SU-DHL-6 (cell line): ENCODE results near the gene RHBDF2.

ENCODE experiments used
- H2AFZ ChIP-seq: fragments of 200-600 bp; sonication (generic); 2 replicates; pipeline ENCODE4 v1.6.1; 2014; ENCODE audit warnings: low read depth, mild to moderate bottlenecking, moderate library complexity, mixed read lengths, antibody characterized with exemption, low read length; ENCODE audit not compliant: severe bottlenecking
- H3F3A ChIP-seq: fragments of 200-600 bp; shearing (Covaris generic); 2 replicates; pipeline ENCODE4 v1.6.0; 2016; ENCODE audit warnings: antibody characterized with exemption, mild to moderate bottlenecking; ENCODE audit not compliant: insufficient read depth
- H3K27ac ChIP-seq: fragments of 200-600 bp; sonication (generic); 2 replicates; pipeline ENCODE4 v1.5.1; 2016; ENCODE audit warnings: low read depth, mild to moderate bottlenecking, low read length, moderate library complexity, mixed read lengths
- H3K27me3 ChIP-seq: fragments of 200-600 bp; sonication (generic), shearing (Covaris generic); 2 replicates; pipeline ENCODE4 v1.6.0; 2014; ENCODE audit warnings: mild to moderate bottlenecking, low read length
- H3K36me3 ChIP-seq: fragments of 200-600 bp; sonication (generic); 2 replicates; pipeline ENCODE4 v1.6.1; 2014; ENCODE audit warnings: mild to moderate bottlenecking, low read length, mixed read lengths
- H3K4me2 ChIP-seq: fragments of 300-600, 200-600 bp; shearing (Covaris generic), sonication (generic); 2 replicates; pipeline ENCODE4 v1.6.0; 2014; ENCODE audit warnings: low read length, low read depth, mild to moderate bottlenecking; ENCODE audit not compliant: poor library complexity, severe bottlenecking
- H3K4me3 ChIP-seq: fragments of 200-600 bp; sonication (generic); 2 replicates; pipeline ENCODE4 v1.5.1; 2014; ENCODE audit warnings: antibody characterized with exemption, low read length, mild to moderate bottlenecking, mixed read lengths; ENCODE audit not compliant: insufficient read depth, poor library complexity, severe bottlenecking
- H3K79me2 ChIP-seq: fragments of 200-600 bp; sonication (generic); 2 replicates; pipeline ENCODE4 v1.6.1; 2014; ENCODE audit warnings: mild to moderate bottlenecking, low read length, moderate library complexity; ENCODE audit not compliant: insufficient read depth
- H3K9ac ChIP-seq: fragments of 200-600 bp; sonication (generic); 2 replicates; pipeline ENCODE4 v1.7.0; 2014; ENCODE audit warnings: mild to moderate bottlenecking, low read length
- H3K9me2 ChIP-seq: fragments of 200-600 bp; sonication (generic); replicated peaks from 2 replicates; pipeline ENCODE4 v1.6.1; 2014; ENCODE audit warnings: low read length; ENCODE audit not compliant: insufficient read depth
- H3K9me3 ChIP-seq: fragments of 200-600 bp; sonication (generic); 2 replicates; pipeline ENCODE4 v1.6.1; 2014; ENCODE audit warnings: low read length, mixed read lengths; ENCODE audit not compliant: insufficient read depth
- H4K20me1 ChIP-seq: fragments of 200-600 bp; sonication (generic); 2 replicates; pipeline ENCODE4 v1.6.1; 2014; ENCODE audit warnings: low read depth, mild to moderate bottlenecking, antibody characterized with exemption, low read length, moderate library complexity, mixed read lengths
- EZH2phosphoT487 ChIP-seq: fragments of 200-600 bp; sonication (generic), shearing (Covaris generic); conservative IDR thresholded peaks from 2 replicates; pipeline ENCODE4 v1.6.1; 2018; ENCODE audit warnings: mild to moderate bottlenecking, antibody characterized with exemption, low read length, moderate library complexity, mixed read lengths
- TF ChIP-seq, protein P1 (sequence below): fragments of 200-600 bp; sonication (generic); IDR thresholded peaks from one replicate; pipeline ENCODE4 v1.5.1; 2017; ENCODE audit warnings: antibody characterized with exemption, mild to moderate bottlenecking, low read length, moderate library complexity; ENCODE audit not compliant: insufficient read depth, poor library complexity, severe bottlenecking

RHBDF2 gene

DNA sequence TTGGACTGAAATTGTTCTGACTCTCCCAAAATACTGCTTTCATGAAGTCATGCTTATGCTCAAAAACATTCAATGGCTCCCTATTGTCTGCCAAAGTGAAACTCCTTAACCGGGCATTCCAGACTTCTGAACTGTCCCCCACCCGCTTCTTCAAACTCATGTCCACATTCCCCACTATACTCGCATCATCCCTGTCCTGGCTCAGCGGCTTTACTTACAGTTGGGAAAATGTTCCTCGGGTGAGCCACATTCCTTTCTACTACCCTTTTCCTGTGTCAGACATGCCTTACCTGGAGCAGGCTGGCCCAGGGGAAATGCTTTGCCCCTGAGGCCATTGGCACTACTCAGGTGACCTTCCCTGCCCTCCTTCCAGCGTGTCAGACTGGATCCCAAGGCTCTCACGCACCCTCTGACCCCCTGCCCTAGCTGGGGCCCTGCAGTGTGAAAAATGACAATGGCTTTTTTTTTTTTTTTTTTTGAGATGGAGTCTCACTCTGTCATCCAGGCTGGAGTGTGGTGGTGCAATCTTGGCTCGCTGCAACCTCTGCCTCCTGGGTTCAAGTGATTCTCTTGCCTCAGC is 30.9 kb upstream of the RHBDF2 start:
- Histone ChIP-seq H3K36me3 (no peaks in the 10 kb centered on the region), H3K4me2 (no peak overlapping the region)

DNA sequence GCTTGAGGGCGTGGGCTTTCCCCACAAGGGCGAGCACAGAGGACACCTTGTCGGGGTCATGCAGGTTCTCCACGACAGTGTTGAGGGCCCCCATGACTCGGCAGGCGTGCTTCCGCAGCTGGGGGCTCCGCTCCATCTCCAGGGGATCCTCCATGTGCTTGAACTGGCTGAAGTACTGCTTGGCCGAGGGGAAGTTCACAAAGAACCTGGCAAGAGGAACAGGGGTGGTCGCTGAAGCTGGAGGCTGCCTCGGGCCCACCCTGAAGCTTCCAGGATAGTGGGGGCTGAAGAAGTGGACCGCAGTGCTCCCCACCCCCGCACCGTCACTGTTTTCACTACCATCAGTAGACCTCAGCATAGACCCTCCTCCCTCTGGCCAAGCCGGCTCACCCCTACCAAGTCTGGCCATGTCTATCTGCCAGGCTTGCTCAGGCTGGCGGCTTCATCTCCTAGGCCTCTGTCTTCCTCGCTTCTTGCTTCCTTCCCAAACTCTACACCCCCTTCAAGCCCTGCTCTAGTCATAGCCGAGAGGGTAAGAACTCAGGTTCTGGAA is 30.3 kb upstream of the RHBDF2 start:
- no peak overlapping the region for H2AFZ ChIP-seq
- H3K9ac ChIP-seq, result no peak overlapping the region
- no peaks in the 10 kb centered on the region for H3K9me3 ChIP-seq
- no peaks in the 10 kb centered on the region for H3K27me3 ChIP-seq
- no peaks in the 10 kb centered on the region for H3F3A ChIP-seq
- no peak overlapping the region for H3K4me3 ChIP-seq
- H4K20me1 ChIP-seq, result no peaks in the 10 kb centered on the region
- no peaks in the 10 kb centered on the region for H3K9me2 ChIP-seq
- no peaks in the 10 kb centered on the region for H3K36me3 ChIP-seq
- TF ChIP-seq, protein P1, sequence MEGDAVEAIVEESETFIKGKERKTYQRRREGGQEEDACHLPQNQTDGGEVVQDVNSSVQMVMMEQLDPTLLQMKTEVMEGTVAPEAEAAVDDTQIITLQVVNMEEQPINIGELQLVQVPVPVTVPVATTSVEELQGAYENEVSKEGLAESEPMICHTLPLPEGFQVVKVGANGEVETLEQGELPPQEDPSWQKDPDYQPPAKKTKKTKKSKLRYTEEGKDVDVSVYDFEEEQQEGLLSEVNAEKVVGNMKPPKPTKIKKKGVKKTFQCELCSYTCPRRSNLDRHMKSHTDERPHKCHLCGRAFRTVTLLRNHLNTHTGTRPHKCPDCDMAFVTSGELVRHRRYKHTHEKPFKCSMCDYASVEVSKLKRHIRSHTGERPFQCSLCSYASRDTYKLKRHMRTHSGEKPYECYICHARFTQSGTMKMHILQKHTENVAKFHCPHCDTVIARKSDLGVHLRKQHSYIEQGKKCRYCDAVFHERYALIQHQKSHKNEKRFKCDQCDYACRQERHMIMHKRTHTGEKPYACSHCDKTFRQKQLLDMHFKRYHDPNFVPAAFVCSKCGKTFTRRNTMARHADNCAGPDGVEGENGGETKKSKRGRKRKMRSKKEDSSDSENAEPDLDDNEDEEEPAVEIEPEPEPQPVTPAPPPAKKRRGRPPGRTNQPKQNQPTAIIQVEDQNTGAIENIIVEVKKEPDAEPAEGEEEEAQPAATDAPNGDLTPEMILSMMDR, result no peak
- TF ChIP-seq EZH2phosphoT487, result no peak
- no peaks in the 10 kb centered on the region for H3K79me2 ChIP-seq
- H3K27ac ChIP-seq, result no peak overlapping the region
- no peak overlapping the region for H3K4me2 ChIP-seq

More for the DNA sequence above, 30.9 kb upstream of the RHBDF2 start:
- Histone ChIP-seq H4K20me1 (no peaks in the 10 kb centered on the region), H2AFZ (no peak overlapping the region), H3K27me3 (no peaks in the 10 kb centered on the region), H3K79me2 (no peaks in the 10 kb centered on the region), H3K9ac (no peak overlapping the region), H3K27ac (no peak overlapping the region), H3F3A (no peaks in the 10 kb centered on the region), H3K9me3 (no peaks in the 10 kb centered on the region), H3K9me2 (no peaks in the 10 kb centered on the region), H3K4me3 (no peak overlapping the region)
- TF ChIP-seq, protein P1, result no peak
- TF ChIP-seq EZH2phosphoT487, result no peak

DNA sequence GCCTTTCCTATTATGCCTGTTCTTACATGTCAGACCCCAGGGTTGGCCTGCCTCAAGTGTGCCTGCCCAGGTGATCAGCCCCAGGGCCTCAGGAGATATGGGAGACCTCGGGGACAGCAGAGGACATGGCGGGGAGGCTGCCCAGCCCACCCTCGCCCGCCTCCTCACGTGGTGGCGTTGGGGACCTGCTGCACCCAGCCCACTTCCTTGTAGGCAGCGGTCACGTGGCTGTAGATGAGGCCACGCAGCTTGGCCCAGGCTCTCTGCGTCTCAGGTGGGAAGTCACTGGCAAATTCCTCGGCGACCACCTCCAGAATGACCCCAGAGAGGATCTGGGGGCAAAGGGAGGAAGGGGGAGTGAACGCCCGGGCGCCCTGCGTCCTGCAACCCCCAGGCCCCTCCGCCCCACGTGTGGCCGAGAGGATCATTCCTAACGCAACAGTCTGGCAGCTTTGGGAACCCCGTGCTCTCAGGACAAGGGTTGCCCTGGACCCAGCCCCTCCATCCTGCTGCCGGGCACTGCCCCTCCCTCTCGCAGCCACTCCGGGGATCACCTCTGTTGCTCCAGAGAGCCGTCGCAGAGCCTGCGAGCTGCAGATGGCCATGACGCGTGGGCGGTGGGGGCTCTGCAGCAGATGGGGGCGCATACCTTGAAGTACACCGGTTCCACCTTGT is 29.7 kb upstream of the RHBDF2 start:
- no peaks in the 10 kb centered on the region for H3K79me2 ChIP-seq
- no peaks in the 10 kb centered on the region for H3K27me3 ChIP-seq
- H3K36me3 ChIP-seq, result no peaks in the 10 kb centered on the region
- H3K4me3 ChIP-seq, result no peak overlapping the region
- H3K9me2 ChIP-seq, result no peaks in the 10 kb centered on the region
- no peaks in the 10 kb centered on the region for H3F3A ChIP-seq
- TF ChIP-seq EZH2phosphoT487, result no peak
- TF ChIP-seq, protein P1, result no peak
- H4K20me1 ChIP-seq, result no peaks in the 10 kb centered on the region
- no peak overlapping the region for H3K27ac ChIP-seq
- no peak overlapping the region for H2AFZ ChIP-seq
- no peak overlapping the region for H3K9ac ChIP-seq
- no peak overlapping the region for H3K4me2 ChIP-seq
- no peaks in the 10 kb centered on the region for H3K9me3 ChIP-seq
